Astrocyte (in vitro differentiated cells and primary cell): ENCODE results near the gene KCNN3. TPM values are rescaled to one million over a fixed set of nuclear protein-coding genes. Genes with fewer than 3 reads are reported as not detected.

Source experiments
- DNase-seq: peaks from one replicate; pipeline ENCODE4 v3.0.0-alpha.2; 2010; ENCODE audit warnings: low read depth
- FAIRE-seq: peaks from 2 replicates; lab custom pipeline; 2011; peaks lifted over from hg19 to GRCh38; lab: Jason Lieb, UNC
- H2AFZ ChIP-seq: 2 replicates; pipeline ENCODE4 v1.6.0; 2012; ENCODE audit warnings: low read depth, low read length, inconsistent platforms
- H3K27ac ChIP-seq: 2 replicates; pipeline ENCODE4 v1.5.1; 2011; ENCODE audit warnings: low read depth, low read length, inconsistent platforms
- H3K27me3 ChIP-seq: 2 replicates; pipeline ENCODE4 v1.6.0; 2011; ENCODE audit warnings: low read length, inconsistent platforms; ENCODE audit not compliant: insufficient read depth
- H3K36me3 ChIP-seq: 2 replicates; pipeline ENCODE4 v1.5.1; 2011; ENCODE audit warnings: low read length, inconsistent platforms; ENCODE audit not compliant: insufficient read depth
- H3K4me1 ChIP-seq: 2 replicates; pipeline ENCODE4 v1.5.1; 2011; ENCODE audit warnings: low read length, inconsistent platforms; ENCODE audit not compliant: insufficient read depth
- H3K4me2 ChIP-seq: 2 replicates; pipeline ENCODE4 v1.6.0; 2012; ENCODE audit warnings: low read length, inconsistent platforms
- H3K4me3 ChIP-seq: 2 replicates; pipeline ENCODE4 v1.5.1; 2011; ENCODE audit warnings: low read depth, mild to moderate bottlenecking, low read length, inconsistent platforms; ENCODE audit not compliant: insufficient read depth
- H3K79me2 ChIP-seq: 2 replicates; pipeline ENCODE4 v1.6.0; 2012; ENCODE audit warnings: mild to moderate bottlenecking, low read length, inconsistent platforms; ENCODE audit not compliant: insufficient read depth
- H3K9ac ChIP-seq: 2 replicates; pipeline ENCODE4 v1.6.0; 2012; ENCODE audit warnings: mild to moderate bottlenecking, low read length, inconsistent platforms
- H3K9me3 ChIP-seq: 2 replicates; pipeline ENCODE4 v1.5.1; 2012; ENCODE audit warnings: low read depth, mild to moderate bottlenecking, low read length, inconsistent platforms; ENCODE audit not compliant: insufficient read depth
- H4K20me1 ChIP-seq: 2 replicates; pipeline ENCODE4 v1.6.0; 2012; ENCODE audit warnings: low read length, inconsistent platforms; ENCODE audit not compliant: insufficient read depth
- H3K27ac Mint-ChIP-seq: one replicate; pipeline ENCODE4 v1.8.0; 2021; ENCODE audit warnings: mild to moderate bottlenecking, mixed read lengths; ENCODE audit not compliant: unreplicated experiment
- H3K27me3 Mint-ChIP-seq: one replicate; pipeline ENCODE4 v1.8.0; 2021; ENCODE audit warnings: low read depth, mixed read lengths; ENCODE audit not compliant: unreplicated experiment
- H3K36me3 Mint-ChIP-seq: one replicate; pipeline ENCODE4 v1.8.0; 2021; ENCODE audit warnings: low read depth, mixed read lengths; ENCODE audit not compliant: unreplicated experiment
- H3K4me1 Mint-ChIP-seq: one replicate; pipeline ENCODE4 v1.8.0; 2021; ENCODE audit warnings: low read depth, mixed read lengths; ENCODE audit not compliant: unreplicated experiment
- H3K4me3 Mint-ChIP-seq: one replicate; pipeline ENCODE4 v1.8.0; 2021; ENCODE audit warnings: mild to moderate bottlenecking, moderate library complexity, mixed read lengths; ENCODE audit not compliant: unreplicated experiment
- H3K9me3 Mint-ChIP-seq: one replicate; pipeline ENCODE4 v1.8.0; 2021; ENCODE audit warnings: mild to moderate bottlenecking, mixed read lengths; ENCODE audit not compliant: unreplicated experiment
- EZH2 ChIP-seq: IDR thresholded peaks from 2 replicates; pipeline ENCODE4 v1.6.1; 2012; ENCODE audit warnings: mild to moderate bottlenecking, low read length, inconsistent platforms; ENCODE audit not compliant: insufficient read depth
- total RNA-seq: library from RNA; stranded (reverse); gene quantifications from 2 replicates; pipeline ENCODE4 v1.2.1, GENCODE V29; 2021
- TF ChIP-seq, protein P1 (sequence below): IDR thresholded peaks from 2 replicates; pipeline ENCODE4 v1.5.1; 2011; ENCODE audit warnings: low read depth, mild to moderate bottlenecking, inconsistent platforms, low read length, moderate library complexity; ENCODE audit not compliant: insufficient read depth

Gene KCNN3
- total RNA-seq, 1 donor from 2014 or later, result 0.66 TPM

- no peak for FAIRE-seq
Measured at GRCh38 chr1:154845174-154845573, 24.9 kb downstream of the KCNN3 start.

GRCh38 chr1:154844297-154844681, 25.8 kb downstream of the KCNN3 start:
- H3K4me1 ChIP-seq, result peaks cover 11% of the 10 kb centered on the region
- H3K9me3 Mint-ChIP-seq, result no peaks in the 10 kb centered on the region

More at GRCh38 chr1:154845174-154845573, 24.9 kb downstream of the KCNN3 start:
- DNase-seq, result no peak
- no peak overlapping the region for H3K27ac Mint-ChIP-seq
- Histone ChIP-seq H3K27me3 (peaks cover 8% of the 10 kb centered on the region), H2AFZ (no peak overlapping the region), H3K9me3 (no peaks in the 10 kb centered on the region), H3K36me3 (no peaks in the 10 kb centered on the region), H3K27ac (no peak overlapping the region), H3K4me3 (no peak overlapping the region), H3K4me2 (no peak overlapping the region), H3K4me1 (peaks cover 11% of the 10 kb centered on the region), H3K9ac (no peak overlapping the region), H3K79me2 (no peaks in the 10 kb centered on the region), H4K20me1 (no peaks in the 10 kb centered on the region)
- H3K4me1 Mint-ChIP-seq, result peaks cover 11% of the 10 kb centered on the region
- no peak overlapping the region for H3K4me3 Mint-ChIP-seq
- no peak for TF ChIP-seq EZH2
- TF ChIP-seq, protein P1, sequence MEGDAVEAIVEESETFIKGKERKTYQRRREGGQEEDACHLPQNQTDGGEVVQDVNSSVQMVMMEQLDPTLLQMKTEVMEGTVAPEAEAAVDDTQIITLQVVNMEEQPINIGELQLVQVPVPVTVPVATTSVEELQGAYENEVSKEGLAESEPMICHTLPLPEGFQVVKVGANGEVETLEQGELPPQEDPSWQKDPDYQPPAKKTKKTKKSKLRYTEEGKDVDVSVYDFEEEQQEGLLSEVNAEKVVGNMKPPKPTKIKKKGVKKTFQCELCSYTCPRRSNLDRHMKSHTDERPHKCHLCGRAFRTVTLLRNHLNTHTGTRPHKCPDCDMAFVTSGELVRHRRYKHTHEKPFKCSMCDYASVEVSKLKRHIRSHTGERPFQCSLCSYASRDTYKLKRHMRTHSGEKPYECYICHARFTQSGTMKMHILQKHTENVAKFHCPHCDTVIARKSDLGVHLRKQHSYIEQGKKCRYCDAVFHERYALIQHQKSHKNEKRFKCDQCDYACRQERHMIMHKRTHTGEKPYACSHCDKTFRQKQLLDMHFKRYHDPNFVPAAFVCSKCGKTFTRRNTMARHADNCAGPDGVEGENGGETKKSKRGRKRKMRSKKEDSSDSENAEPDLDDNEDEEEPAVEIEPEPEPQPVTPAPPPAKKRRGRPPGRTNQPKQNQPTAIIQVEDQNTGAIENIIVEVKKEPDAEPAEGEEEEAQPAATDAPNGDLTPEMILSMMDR, result no peak
- H3K27me3 Mint-ChIP-seq, result peaks cover 19% of the 10 kb centered on the region
- peaks cover 4% of the 10 kb centered on the region for H3K36me3 Mint-ChIP-seq
- no peaks in the 10 kb centered on the region for H3K9me3 Mint-ChIP-seq

More at GRCh38 chr1:154844297-154844681, 25.8 kb downstream of the KCNN3 start:
- peaks cover 19% of the 10 kb centered on the region for H3K27me3 Mint-ChIP-seq
- Histone ChIP-seq H3K27ac (no peak overlapping the region), H4K20me1 (no peaks in the 10 kb centered on the region), H3K9me3 (no peaks in the 10 kb centered on the region), H3K4me3 (no peak overlapping the region), H3K36me3 (no peaks in the 10 kb centered on the region), H3K4me2 (no peak overlapping the region), H2AFZ (no peak overlapping the region), H3K79me2 (no peaks in the 10 kb centered on the region), H3K9ac (no peak overlapping the region), H3K27me3 (peaks cover 8% of the 10 kb centered on the region)
- H3K27ac Mint-ChIP-seq, result no peak overlapping the region
- H3K36me3 Mint-ChIP-seq, result peaks cover 4% of the 10 kb centered on the region
- H3K4me3 Mint-ChIP-seq, result no peak overlapping the region
- FAIRE-seq, result no peak
- peaks cover 12% of the 10 kb centered on the region for H3K4me1 Mint-ChIP-seq
- no peak for DNase-seq
- TF ChIP-seq, protein P1, result no peak
- no peak for TF ChIP-seq EZH2
